Nasal cavity respiratory epithelium epithelial cell of viscerocranial mucosa (primary cell): ENCODE measurements around the gene OR6Q1. TPM values are rescaled to one million over a fixed set of nuclear protein-coding genes. Genes with fewer than 3 reads are reported as not detected.

Experiments used
- total RNA-seq: library from RNA; depleted of rRNA; stranded (reverse); fragments of >200 nt; gene quantifications from 2 replicates; pipeline ENCODE4 v1.2.3, GENCODE V29; 2014

OR6Q1 gene, protein sequence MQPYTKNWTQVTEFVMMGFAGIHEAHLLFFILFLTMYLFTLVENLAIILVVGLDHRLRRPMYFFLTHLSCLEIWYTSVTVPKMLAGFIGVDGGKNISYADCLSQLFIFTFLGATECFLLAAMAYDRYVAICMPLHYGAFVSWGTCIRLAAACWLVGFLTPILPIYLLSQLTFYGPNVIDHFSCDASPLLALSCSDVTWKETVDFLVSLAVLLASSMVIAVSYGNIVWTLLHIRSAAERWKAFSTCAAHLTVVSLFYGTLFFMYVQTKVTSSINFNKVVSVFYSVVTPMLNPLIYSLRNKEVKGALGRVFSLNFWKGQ
- not detected in 2 replicates for total RNA-seq

DNA sequence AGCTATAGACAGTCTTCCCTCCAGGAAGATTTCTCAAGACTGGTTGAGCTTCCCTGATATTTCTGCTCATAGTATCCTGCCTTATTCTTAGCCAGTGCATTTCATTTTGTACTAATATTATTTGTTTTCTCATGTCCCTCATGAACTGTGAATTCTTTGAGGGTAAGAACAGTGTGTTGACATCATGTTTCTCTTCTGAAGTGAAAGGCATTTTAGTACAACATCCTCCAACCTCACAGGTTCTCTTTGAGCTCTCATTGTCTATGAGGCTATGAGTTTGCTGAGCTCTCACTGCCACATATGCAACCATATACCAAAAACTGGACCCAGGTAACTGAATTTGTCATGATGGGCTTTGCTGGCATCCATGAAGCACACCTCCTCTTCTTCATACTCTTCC lies at the start of gene OR6Q1:
Gene OR6Q1, plus strand, starts transcription at position 301 of the 400 bp plus-strand sequence. Its CDS starts 0 bp downstream, at position 301.

DNA sequence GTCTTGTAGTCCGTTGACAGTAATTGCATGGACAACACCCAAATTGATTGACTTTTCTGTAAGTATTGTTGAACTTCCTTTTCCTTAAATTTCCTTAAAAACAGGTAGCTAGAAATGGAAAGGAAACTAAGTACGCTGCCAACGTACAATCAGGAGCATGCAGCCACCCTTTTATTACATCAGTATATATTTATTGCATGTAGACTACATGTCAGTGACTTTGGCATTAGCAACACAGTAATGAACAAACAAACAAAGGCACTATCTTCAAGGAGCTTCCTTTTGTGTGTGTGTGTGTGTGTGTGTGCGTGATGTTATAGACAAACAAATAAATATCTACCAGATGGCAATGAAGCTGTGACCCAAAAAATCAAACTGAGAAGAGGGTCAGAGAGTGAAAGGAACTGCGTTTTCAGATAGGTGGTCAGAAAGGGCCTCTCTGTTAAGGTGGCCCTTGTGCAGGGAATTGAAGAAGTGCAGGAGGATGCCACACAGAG lies 7.3 kb upstream of the OR6Q1 start, which contains the start of gene OR9Q1:
Gene OR9Q1, plus strand, starts transcription at position 447 of the 497 bp plus-strand sequence. CDS start 155,564 bp downstream, outside the sequence.

Other genes starting within 250 kb of the OR6Q1 start
- gene OR9Q1, start 7.1 kb upstream of the OR6Q1 start, total RNA-seq, result not detected in 2 replicates
- gene OR9I1, start 94.6 kb downstream of the OR6Q1 start, total RNA-seq, result not detected in 2 replicates
- not detected in 2 replicates for gene OR9Q2, start 158.1 kb downstream of the OR6Q1 start, total RNA-seq
- not detected in 2 replicates for gene OR1S2, start 173.2 kb downstream of the OR6Q1 start, total RNA-seq
- gene OR1S1, start 181.8 kb downstream of the OR6Q1 start, total RNA-seq, result not detected in 2 replicates
- not detected in 2 replicates for gene OR10Q1, start 198.0 kb downstream of the OR6Q1 start, total RNA-seq
- gene OR10W1, start 237.3 kb downstream of the OR6Q1 start, total RNA-seq, result not detected in 2 replicates